Body of pancreas (tissue), 4 donors: Measurements from ENCODE around the gene WNT11.

Experiments
- CTCF ChIP-seq, 7 experiments: fragments of 450-650 bp in 4 of 7; fragments of 200-600 bp in 3 of 7; sonication (generic) in 3 of 7; IDR thresholded peaks; one replicate each; pipeline ENCODE4 v1.5.1; 2016 to 2019; ENCODE audit warnings: antibody characterized with exemption in 7 of 7
- POLR2A ChIP-seq, 3 donors: fragments of 450-650 bp; IDR thresholded peaks; one replicate each; pipeline ENCODE4 v1.6.1; 2016; ENCODE audit warnings: antibody characterized with exemption in 3 of 3, mild to moderate bottlenecking in 2 of 3

GRCh38 chr11:76162336-76163288 lies 43.7 kb downstream of the WNT11 start:
- TF ChIP-seq CTCF (IDR thresholded peaks at IDR 0.05) (no peak), POLR2A (IDR thresholded peaks at IDR 0.05) (no peak)
